ENCODE data around the gene ABLIM3.

DNA sequence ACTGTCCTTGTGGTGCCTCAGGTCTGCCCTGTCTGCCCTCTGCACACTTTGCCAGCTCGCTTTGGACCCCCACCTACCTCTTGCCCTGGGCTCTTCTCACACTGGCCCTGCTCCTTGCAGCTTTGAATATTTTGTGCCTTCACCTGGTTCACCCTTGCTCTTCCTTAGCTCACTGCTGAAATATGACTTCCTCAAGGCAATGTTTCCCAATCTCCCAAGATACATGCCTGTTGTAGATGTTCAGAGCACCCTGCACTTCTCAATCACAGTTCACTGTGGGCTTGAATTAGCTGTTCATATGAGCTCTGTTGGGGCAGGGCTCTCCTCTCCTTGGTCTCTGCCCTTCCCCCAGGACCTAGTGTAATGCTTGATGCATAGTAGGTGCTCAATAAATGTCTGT, 138.4 kb downstream of the ABLIM3 start:
- TF ChIP-seq, protein P1, sequence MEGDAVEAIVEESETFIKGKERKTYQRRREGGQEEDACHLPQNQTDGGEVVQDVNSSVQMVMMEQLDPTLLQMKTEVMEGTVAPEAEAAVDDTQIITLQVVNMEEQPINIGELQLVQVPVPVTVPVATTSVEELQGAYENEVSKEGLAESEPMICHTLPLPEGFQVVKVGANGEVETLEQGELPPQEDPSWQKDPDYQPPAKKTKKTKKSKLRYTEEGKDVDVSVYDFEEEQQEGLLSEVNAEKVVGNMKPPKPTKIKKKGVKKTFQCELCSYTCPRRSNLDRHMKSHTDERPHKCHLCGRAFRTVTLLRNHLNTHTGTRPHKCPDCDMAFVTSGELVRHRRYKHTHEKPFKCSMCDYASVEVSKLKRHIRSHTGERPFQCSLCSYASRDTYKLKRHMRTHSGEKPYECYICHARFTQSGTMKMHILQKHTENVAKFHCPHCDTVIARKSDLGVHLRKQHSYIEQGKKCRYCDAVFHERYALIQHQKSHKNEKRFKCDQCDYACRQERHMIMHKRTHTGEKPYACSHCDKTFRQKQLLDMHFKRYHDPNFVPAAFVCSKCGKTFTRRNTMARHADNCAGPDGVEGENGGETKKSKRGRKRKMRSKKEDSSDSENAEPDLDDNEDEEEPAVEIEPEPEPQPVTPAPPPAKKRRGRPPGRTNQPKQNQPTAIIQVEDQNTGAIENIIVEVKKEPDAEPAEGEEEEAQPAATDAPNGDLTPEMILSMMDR (conservative IDR thresholded peaks at IDR 0.05; ENCODE audit: low read length), result no peak
- no peak for TF ChIP-seq EZH2phosphoT487 (IDR thresholded peaks at IDR 0.05; ENCODE audit: borderline replicate concordance)
